HepG2 (cell line): ENCODE data around the gene TPGS1. TPM values are rescaled to one million over a fixed set of nuclear protein-coding genes. Genes with fewer than 3 reads are reported as not detected.

Experiments used
- CAMTA2 ChIP-seq: sonication (generic); formaldehyde crosslinking; IDR thresholded peaks from 2 replicates; pipeline ENCODE4 v1.4.0; 2020; ENCODE audit warnings: mild to moderate bottlenecking, missing genetic modification reagents, borderline replicate concordance
- CBX1 ChIP-seq: IDR thresholded peaks from one replicate; pipeline ENCODE4 v1.6.1; 2016; ENCODE audit warnings: antibody characterized with exemption, low read depth
- GLI4 ChIP-seq: sonication (generic); formaldehyde crosslinking; IDR thresholded peaks from 2 replicates; pipeline ENCODE4 v1.5.1; 2020; ENCODE audit warnings: missing genetic modification reagents, mild to moderate bottlenecking, moderate library complexity, borderline replicate concordance
- HMGA1 ChIP-seq: sonication (generic); formaldehyde crosslinking; conservative IDR thresholded peaks from 2 replicates; pipeline ENCODE4 v1.4.0; 2020; ENCODE audit warnings: missing genetic modification reagents
- HOXA3 ChIP-seq: sonication (generic); formaldehyde crosslinking; IDR thresholded peaks from 2 replicates; pipeline ENCODE4 v1.5.0; 2020; ENCODE audit warnings: missing genetic modification reagents
- HOXA9 ChIP-seq: sonication (generic); formaldehyde crosslinking; IDR thresholded peaks from 2 replicates; pipeline ENCODE4 v1.8.1; 2022; ENCODE audit warnings: missing genetic modification reagents, mild to moderate bottlenecking, moderate library complexity, borderline replicate concordance
- MTA3 ChIP-seq: sonication (generic); formaldehyde crosslinking; IDR thresholded peaks from 2 replicates; pipeline ENCODE4 v1.4.0; 2020; ENCODE audit warnings: missing genetic modification reagents
- RELA ChIP-seq: sonication (generic); formaldehyde crosslinking; IDR thresholded peaks from 2 replicates; pipeline ENCODE4 v1.4.0; 2020; ENCODE audit warnings: missing genetic modification reagents
- RFXANK ChIP-seq: IDR thresholded peaks from 2 replicates; pipeline ENCODE4 v1.6.1; 2016
- SATB2 ChIP-seq: sonication (generic); formaldehyde crosslinking; IDR thresholded peaks from 2 replicates; pipeline ENCODE4 v1.5.0; 2020; ENCODE audit warnings: missing genetic modification reagents
- SUZ12 ChIP-seq: fragments of 150-350 bp; IDR thresholded peaks from 2 replicates; pipeline ENCODE4 v1.6.1; 2014; ENCODE audit warnings: low read depth, low read length
- THAP11 ChIP-seq: IDR thresholded peaks from 2 replicates; pipeline ENCODE4 v1.6.1; 2016; ENCODE audit warnings: missing biosample characterization, missing genetic modification reagents
- ZFP36 ChIP-seq: fragments of 150-350 bp; IDR thresholded peaks from 2 replicates; pipeline ENCODE4 v1.6.1; 2018; ENCODE audit warnings: borderline replicate concordance, low read length, low read depth; ENCODE audit not compliant: partially characterized antibody
- ZMYM2 ChIP-seq: sonication (generic); formaldehyde crosslinking; IDR thresholded peaks from 2 replicates; pipeline ENCODE4 v1.8.0; 2022; ENCODE audit warnings: mild to moderate bottlenecking, missing genetic modification reagents
- ZNF496 ChIP-seq: sonication (generic); formaldehyde crosslinking; IDR thresholded peaks from 2 replicates; pipeline ENCODE4 v1.8.1; 2023; ENCODE audit warnings: mild to moderate bottlenecking, moderate library complexity, missing genetic modification reagents; ENCODE audit not compliant: insufficient replicate concordance
- ZNF737 ChIP-seq: sonication (generic); formaldehyde crosslinking; IDR thresholded peaks from 2 replicates; pipeline ENCODE4 v1.5.0; 2020; ENCODE audit warnings: missing genetic modification reagents, mild to moderate bottlenecking, borderline replicate concordance
- polyA plus RNA-seq, 8 experiments: library from polyadenylated mRNA; depleted of rRNA in 3 of 8; stranded (reverse) in 7 of 8; unstranded in 1 of 8; fragments of >200 nt; fragmentation: Illumina TruSeq in 4 of 8; extraction: Trizol in 4 of 8; gene quantifications; 2 replicates each; pipeline versions ENCODE4 v1.2.1 to v1.2.3, GENCODE V29; 2011 to 2016; ENCODE audit warnings: low read depth in 4 of 8, missing spikeins in 1 of 8, mixed read lengths in 1 of 8; ENCODE audit not compliant: insufficient read depth in 1 of 8
- total RNA-seq, 5 experiments: library from RNA; depleted of rRNA; stranded (reverse); fragments of >200 nt; fragmentation: Illumina TruSeq; extraction: Trizol; gene quantifications; 2 replicates each; pipeline ENCODE4 v1.2.3, GENCODE V29; 2016; ENCODE audit warnings: low read depth in 1 of 5
- TF ChIP-seq, protein P1 (sequence below), 2 experiments: sonication (generic) in 1 of 2; formaldehyde crosslinking in 1 of 2; IDR thresholded peaks; 2 replicates each; pipeline versions ENCODE4 v1.4.0 to v1.6.1; 2016 to 2020; ENCODE audit warnings: borderline replicate concordance in 1 of 2, low read depth in 1 of 2, mild to moderate bottlenecking in 1 of 2, missing genetic modification reagents in 1 of 2
- TF ChIP-seq, protein P2 (sequence below): sonication (generic); formaldehyde crosslinking; IDR thresholded peaks from 2 replicates; pipeline ENCODE4 v1.4.0; 2020; ENCODE audit warnings: missing genetic modification reagents
- TF ChIP-seq, protein P3 (sequence below): sonication (generic); formaldehyde crosslinking; conservative IDR thresholded peaks from 2 replicates; pipeline ENCODE4 v1.8.0; 2022; ENCODE audit warnings: missing genetic modification reagents

The TPGS1 gene
- total and polyA plus RNA-seq, 2 of the 13 experiments (the other 11 are each of a cell fraction or from before 2014, with no cell fraction given), result 1.1 to 6.2 TPM

DNA sequence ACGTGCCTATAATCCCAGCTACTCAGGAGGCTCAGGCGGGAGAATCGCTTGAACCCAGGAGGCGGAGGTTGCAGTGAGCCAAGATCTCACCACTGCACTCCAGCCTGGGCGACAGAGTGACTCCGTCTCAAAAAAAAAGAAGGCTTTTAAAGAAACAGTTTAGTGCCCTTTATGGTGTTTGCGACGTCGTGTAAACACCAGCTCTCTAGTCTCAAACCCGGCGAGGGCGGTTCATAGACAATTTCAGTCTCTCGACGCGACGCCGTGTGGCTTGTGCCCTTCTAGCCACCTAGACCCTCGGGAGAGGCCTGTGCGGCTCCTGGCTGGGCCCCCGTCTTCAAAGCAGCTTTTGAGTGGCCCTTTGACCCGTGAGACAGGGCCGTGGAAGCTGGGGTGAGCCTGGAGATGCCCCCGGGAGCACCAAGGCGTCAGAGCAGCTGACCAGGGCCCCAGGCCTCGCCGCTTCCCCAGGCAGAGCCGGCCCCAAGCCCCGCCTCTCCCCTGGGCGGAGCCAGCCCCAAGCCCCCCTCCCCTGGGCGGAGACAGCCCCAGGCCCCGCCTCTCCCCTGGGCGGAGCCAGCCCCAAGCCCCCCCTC, 16.1 kb upstream of the TPGS1 start (continued):
- TF ChIP-seq, protein P1, sequence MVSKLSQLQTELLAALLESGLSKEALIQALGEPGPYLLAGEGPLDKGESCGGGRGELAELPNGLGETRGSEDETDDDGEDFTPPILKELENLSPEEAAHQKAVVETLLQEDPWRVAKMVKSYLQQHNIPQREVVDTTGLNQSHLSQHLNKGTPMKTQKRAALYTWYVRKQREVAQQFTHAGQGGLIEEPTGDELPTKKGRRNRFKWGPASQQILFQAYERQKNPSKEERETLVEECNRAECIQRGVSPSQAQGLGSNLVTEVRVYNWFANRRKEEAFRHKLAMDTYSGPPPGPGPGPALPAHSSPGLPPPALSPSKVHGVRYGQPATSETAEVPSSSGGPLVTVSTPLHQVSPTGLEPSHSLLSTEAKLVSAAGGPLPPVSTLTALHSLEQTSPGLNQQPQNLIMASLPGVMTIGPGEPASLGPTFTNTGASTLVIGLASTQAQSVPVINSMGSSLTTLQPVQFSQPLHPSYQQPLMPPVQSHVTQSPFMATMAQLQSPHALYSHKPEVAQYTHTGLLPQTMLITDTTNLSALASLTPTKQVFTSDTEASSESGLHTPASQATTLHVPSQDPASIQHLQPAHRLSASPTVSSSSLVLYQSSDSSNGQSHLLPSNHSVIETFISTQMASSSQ (IDR thresholded peaks at IDR 0.05; ENCODE audit: low read depth), result no peak
- TF ChIP-seq, protein P1 (CRISPR knock-in tag; IDR thresholded peaks at IDR 0.05; ENCODE audit: borderline replicate concordance), result no peak
- TF ChIP-seq HMGA1 (CRISPR knock-in tag), result no peak
- TF ChIP-seq CBX1, result no peak
- TF ChIP-seq ZMYM2 (CRISPR knock-in tag), result no peak
- no peak for TF ChIP-seq SUZ12
- 0 out of 2 replicates have a peak, but pooled peaks have one; percentile 43 for TF ChIP-seq HOXA3 (CRISPR knock-in tag)
- TF ChIP-seq, protein P2, sequence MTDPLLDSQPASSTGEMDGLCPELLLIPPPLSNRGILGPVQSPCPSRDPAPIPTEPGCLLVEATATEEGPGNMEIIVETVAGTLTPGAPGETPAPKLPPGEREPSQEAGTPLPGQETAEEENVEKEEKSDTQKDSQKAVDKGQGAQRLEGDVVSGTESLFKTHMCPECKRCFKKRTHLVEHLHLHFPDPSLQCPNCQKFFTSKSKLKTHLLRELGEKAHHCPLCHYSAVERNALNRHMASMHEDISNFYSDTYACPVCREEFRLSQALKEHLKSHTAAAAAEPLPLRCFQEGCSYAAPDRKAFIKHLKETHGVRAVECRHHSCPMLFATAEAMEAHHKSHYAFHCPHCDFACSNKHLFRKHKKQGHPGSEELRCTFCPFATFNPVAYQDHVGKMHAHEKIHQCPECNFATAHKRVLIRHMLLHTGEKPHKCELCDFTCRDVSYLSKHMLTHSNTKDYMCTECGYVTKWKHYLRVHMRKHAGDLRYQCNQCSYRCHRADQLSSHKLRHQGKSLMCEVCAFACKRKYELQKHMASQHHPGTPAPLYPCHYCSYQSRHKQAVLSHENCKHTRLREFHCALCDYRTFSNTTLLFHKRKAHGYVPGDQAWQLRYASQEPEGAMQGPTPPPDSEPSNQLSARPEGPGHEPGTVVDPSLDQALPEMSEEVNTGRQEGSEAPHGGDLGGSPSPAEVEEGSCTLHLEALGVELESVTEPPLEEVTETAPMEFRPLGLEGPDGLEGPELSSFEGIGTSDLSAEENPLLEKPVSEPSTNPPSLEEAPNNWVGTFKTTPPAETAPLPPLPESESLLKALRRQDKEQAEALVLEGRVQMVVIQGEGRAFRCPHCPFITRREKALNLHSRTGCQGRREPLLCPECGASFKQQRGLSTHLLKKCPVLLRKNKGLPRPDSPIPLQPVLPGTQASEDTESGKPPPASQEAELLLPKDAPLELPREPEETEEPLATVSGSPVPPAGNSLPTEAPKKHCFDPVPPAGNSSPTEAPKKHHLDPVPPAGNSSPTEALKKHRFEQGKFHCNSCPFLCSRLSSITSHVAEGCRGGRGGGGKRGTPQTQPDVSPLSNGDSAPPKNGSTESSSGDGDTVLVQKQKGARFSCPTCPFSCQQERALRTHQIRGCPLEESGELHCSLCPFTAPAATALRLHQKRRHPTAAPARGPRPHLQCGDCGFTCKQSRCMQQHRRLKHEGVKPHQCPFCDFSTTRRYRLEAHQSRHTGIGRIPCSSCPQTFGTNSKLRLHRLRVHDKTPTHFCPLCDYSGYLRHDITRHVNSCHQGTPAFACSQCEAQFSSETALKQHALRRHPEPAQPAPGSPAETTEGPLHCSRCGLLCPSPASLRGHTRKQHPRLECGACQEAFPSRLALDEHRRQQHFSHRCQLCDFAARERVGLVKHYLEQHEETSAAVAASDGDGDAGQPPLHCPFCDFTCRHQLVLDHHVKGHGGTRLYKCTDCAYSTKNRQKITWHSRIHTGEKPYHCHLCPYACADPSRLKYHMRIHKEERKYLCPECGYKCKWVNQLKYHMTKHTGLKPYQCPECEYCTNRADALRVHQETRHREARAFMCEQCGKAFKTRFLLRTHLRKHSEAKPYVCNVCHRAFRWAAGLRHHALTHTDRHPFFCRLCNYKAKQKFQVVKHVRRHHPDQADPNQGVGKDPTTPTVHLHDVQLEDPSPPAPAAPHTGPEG (CRISPR knock-in tag), result 0 out of 2 replicates have a peak, but pooled peaks have one; percentile 45
- no peak for TF ChIP-seq ZFP36
- TF ChIP-seq HOXA9 (CRISPR knock-in tag), result no peak
- TF ChIP-seq, protein P3, sequence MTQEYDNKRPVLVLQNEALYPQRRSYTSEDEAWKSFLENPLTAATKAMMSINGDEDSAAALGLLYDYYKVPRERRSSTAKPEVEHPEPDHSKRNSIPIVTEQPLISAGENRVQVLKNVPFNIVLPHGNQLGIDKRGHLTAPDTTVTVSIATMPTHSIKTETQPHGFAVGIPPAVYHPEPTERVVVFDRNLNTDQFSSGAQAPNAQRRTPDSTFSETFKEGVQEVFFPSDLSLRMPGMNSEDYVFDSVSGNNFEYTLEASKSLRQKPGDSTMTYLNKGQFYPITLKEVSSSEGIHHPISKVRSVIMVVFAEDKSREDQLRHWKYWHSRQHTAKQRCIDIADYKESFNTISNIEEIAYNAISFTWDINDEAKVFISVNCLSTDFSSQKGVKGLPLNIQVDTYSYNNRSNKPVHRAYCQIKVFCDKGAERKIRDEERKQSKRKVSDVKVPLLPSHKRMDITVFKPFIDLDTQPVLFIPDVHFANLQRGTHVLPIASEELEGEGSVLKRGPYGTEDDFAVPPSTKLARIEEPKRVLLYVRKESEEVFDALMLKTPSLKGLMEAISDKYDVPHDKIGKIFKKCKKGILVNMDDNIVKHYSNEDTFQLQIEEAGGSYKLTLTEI, result no peak
- TF ChIP-seq THAP11, result peak; percentile 59
- TF ChIP-seq ZNF737 (CRISPR knock-in tag), result no peak
- TF ChIP-seq MTA3, result no peak
- TF ChIP-seq ZNF496, result no peak
- no peak for TF ChIP-seq RELA
- no peak for TF ChIP-seq GLI4 (CRISPR knock-in tag)
- TF ChIP-seq RFXANK (CRISPR knock-in tag), result no peak
- no peak for TF ChIP-seq CAMTA2 (CRISPR knock-in tag)
- no peak for TF ChIP-seq SATB2 (CRISPR knock-in tag)
